ENCODE results near the gene TEKT3. TPM values are rescaled to one million over a fixed set of nuclear protein-coding genes. Genes with fewer than 3 reads are reported as not detected.

TEKT3 gene
- total and polyA plus RNA-seq, 4 donors, result 0.08 to 0.33 TPM; not detected in 2

DNA sequence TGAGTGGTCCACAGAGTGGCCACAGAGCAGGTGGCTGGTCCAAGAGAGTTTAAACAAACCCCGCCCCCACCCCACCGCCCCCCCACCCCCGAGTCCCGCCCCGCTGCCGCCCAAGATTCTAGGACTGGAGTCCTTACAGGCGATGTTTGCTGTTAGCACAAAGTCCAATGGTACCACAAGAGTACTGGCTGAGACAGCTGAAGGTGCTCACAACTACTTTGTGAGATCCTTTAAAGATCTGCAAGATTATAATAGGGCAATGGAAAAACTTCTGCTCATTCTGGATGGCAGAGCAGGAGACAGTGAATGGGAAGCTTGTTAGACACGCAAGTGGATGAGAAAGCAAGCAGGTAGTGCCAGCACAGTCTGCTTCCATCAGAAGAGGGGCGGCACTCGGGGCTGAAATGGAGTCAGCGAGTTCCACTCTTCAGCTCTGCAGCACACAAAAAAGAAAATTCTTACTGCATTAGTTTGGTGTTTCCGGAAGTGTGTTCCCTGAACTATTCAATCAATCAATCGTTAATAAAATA is 4.7 kb upstream of the TEKT3 start:
- H3K27me3 ChIP-seq (ENCODE audit: control insufficient read depth in 4 of 4, insufficient read depth in 4 of 4, low read length in 3 of 4), result peaks cover 0 to 14% (median 7%) of the 10 kb centered on the region in 4 donors
- no peak for DNase-seq (ENCODE audit: low spot score)
- no peaks in the 10 kb centered on the region for H3K9me3 ChIP-seq (ENCODE audit: control insufficient read depth in 4 of 4, low read length in 3 of 4)
- 49% methylated on average over 13 of the region's 13 CpGs for WGBS
- H3K4me3 ChIP-seq (ENCODE audit: low read depth in 1 of 3, low read length in 3 of 3), result no peak overlapping the region
- no peak for TF ChIP-seq SP1 (IDR thresholded peaks at IDR 0.05)
- no peak for TF ChIP-seq RAD21 (IDR thresholded peaks at IDR 0.05)
- TF ChIP-seq, protein P1, sequence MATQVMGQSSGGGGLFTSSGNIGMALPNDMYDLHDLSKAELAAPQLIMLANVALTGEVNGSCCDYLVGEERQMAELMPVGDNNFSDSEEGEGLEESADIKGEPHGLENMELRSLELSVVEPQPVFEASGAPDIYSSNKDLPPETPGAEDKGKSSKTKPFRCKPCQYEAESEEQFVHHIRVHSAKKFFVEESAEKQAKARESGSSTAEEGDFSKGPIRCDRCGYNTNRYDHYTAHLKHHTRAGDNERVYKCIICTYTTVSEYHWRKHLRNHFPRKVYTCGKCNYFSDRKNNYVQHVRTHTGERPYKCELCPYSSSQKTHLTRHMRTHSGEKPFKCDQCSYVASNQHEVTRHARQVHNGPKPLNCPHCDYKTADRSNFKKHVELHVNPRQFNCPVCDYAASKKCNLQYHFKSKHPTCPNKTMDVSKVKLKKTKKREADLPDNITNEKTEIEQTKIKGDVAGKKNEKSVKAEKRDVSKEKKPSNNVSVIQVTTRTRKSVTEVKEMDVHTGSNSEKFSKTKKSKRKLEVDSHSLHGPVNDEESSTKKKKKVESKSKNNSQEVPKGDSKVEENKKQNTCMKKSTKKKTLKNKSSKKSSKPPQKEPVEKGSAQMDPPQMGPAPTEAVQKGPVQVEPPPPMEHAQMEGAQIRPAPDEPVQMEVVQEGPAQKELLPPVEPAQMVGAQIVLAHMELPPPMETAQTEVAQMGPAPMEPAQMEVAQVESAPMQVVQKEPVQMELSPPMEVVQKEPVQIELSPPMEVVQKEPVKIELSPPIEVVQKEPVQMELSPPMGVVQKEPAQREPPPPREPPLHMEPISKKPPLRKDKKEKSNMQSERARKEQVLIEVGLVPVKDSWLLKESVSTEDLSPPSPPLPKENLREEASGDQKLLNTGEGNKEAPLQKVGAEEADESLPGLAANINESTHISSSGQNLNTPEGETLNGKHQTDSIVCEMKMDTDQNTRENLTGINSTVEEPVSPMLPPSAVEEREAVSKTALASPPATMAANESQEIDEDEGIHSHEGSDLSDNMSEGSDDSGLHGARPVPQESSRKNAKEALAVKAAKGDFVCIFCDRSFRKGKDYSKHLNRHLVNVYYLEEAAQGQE (IDR thresholded peaks at IDR 0.05), result no peak
- TF ChIP-seq HNF4G (IDR thresholded peaks at IDR 0.05), result no peak
- TF ChIP-seq, protein P2, sequence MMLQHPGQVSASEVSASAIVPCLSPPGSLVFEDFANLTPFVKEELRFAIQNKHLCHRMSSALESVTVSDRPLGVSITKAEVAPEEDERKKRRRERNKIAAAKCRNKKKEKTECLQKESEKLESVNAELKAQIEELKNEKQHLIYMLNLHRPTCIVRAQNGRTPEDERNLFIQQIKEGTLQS (IDR thresholded peaks at IDR 0.05), result no peak
- TF ChIP-seq FOXA2 (IDR thresholded peaks at IDR 0.05), result no peak
- no peak for TF ChIP-seq EGR1 (IDR thresholded peaks at IDR 0.05; ENCODE audit: low read depth in 2 of 2)
- TF ChIP-seq JUND (IDR thresholded peaks at IDR 0.05), result no peak
- TF ChIP-seq NR2F2 (IDR thresholded peaks at IDR 0.05), result no peak
- TF ChIP-seq TAF1 (conservative IDR thresholded peaks at IDR 0.05), result no peak
- TF ChIP-seq, protein P3, sequence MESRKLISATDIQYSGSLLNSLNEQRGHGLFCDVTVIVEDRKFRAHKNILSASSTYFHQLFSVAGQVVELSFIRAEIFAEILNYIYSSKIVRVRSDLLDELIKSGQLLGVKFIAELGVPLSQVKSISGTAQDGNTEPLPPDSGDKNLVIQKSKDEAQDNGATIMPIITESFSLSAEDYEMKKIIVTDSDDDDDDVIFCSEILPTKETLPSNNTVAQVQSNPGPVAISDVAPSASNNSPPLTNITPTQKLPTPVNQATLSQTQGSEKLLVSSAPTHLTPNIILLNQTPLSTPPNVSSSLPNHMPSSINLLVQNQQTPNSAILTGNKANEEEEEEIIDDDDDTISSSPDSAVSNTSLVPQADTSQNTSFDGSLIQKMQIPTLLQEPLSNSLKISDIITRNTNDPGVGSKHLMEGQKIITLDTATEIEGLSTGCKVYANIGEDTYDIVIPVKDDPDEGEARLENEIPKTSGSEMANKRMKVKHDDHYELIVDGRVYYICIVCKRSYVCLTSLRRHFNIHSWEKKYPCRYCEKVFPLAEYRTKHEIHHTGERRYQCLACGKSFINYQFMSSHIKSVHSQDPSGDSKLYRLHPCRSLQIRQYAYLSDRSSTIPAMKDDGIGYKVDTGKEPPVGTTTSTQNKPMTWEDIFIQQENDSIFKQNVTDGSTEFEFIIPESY (IDR thresholded peaks at IDR 0.05), result no peak
- TF ChIP-seq, protein P4, sequence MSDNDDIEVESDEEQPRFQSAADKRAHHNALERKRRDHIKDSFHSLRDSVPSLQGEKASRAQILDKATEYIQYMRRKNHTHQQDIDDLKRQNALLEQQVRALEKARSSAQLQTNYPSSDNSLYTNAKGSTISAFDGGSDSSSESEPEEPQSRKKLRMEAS (IDR thresholded peaks at IDR 0.05), result no peak
- TF ChIP-seq FOXA1 (IDR thresholded peaks at IDR 0.05), result no peak
- no peak for TF ChIP-seq GABPA (IDR thresholded peaks at IDR 0.05 in 1 of 2, conservative IDR thresholded peaks at IDR 0.05 in 1 of 2)
- no peaks in the 10 kb centered on the region for H3K36me3 ChIP-seq (ENCODE audit: control insufficient read depth in 4 of 4, insufficient read depth in 3 of 4, low read depth in 1 of 4, low read length in 3 of 4)
- no peak overlapping the region for H3K9ac ChIP-seq (ENCODE audit: low read depth in 1 of 2, low read length in 2 of 2)
- peaks cover 0 to 8% (median 3%) of the 10 kb centered on the region in 4 donors for H3K4me1 ChIP-seq (ENCODE audit: control insufficient read depth in 4 of 4, insufficient read depth in 4 of 4, low read length in 3 of 4)
- H3K27ac ChIP-seq (ENCODE audit: low read depth in 1 of 2, low read length in 2 of 2), result no peak overlapping the region

DNA sequence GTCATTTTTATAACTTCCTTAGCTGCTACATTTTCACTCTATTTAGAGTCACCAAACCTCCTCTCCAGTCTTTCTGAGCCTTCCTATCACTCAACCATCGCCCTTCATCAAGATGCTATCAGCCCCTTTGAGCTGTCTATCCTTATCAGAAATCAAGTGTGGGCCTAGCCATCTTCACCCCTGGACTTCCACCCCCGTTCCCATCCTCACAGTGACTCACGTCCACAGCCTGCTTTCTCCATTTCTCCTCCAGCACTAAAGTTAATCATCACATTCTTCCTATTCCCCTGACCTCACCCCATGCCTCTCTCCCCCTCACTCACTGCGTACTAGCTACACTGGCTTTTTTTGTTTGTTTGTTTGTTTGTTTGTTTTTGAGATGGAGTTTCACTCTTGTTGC is 2.4 kb upstream of the TEKT3 start:
- Histone ChIP-seq H3K4me1 (ENCODE audit: control insufficient read depth in 4 of 4, insufficient read depth in 4 of 4, low read length in 3 of 4) (peaks cover 0 to 11% (median 4%) of the 10 kb centered on the region in 4 donors), H3K27ac (ENCODE audit: low read depth in 1 of 2, low read length in 2 of 2) (no peak overlapping the region), H3K4me3 (ENCODE audit: low read depth in 1 of 3, low read length in 3 of 3) (no peak overlapping the region), H3K9me3 (ENCODE audit: control insufficient read depth in 4 of 4, low read length in 3 of 4) (no peaks in the 10 kb centered on the region), H3K36me3 (ENCODE audit: control insufficient read depth in 4 of 4, insufficient read depth in 3 of 4, low read depth in 1 of 4, low read length in 3 of 4) (no peaks in the 10 kb centered on the region), H3K9ac (ENCODE audit: low read depth in 1 of 2, low read length in 2 of 2) (no peak overlapping the region), H3K27me3 (ENCODE audit: control insufficient read depth in 4 of 4, insufficient read depth in 4 of 4, low read length in 3 of 4) (peaks cover 0 to 14% (median 7%) of the 10 kb centered on the region in 4 donors)
- no peak for DNase-seq (ENCODE audit: low spot score)
- TF ChIP-seq JUND (IDR thresholded peaks at IDR 0.05) (no peak), GABPA (IDR thresholded peaks at IDR 0.05 in 1 of 2, conservative IDR thresholded peaks at IDR 0.05 in 1 of 2) (no peak), HNF4G (IDR thresholded peaks at IDR 0.05) (no peak), EGR1 (IDR thresholded peaks at IDR 0.05; ENCODE audit: low read depth in 2 of 2) (no peak)
- 68% methylated on average over 4 of the region's 4 CpGs for WGBS
